ENCODE measurements around the gene KCNQ2.

KCNQ2 gene

GRCh38 chr20:63379296-63379695 is 93.2 kb downstream of the KCNQ2 start:
- no peaks in the 10 kb centered on the region for H4K20me1 ChIP-seq (ENCODE audit: control insufficient read depth, insufficient read depth, low read depth, low read length)

DNA sequence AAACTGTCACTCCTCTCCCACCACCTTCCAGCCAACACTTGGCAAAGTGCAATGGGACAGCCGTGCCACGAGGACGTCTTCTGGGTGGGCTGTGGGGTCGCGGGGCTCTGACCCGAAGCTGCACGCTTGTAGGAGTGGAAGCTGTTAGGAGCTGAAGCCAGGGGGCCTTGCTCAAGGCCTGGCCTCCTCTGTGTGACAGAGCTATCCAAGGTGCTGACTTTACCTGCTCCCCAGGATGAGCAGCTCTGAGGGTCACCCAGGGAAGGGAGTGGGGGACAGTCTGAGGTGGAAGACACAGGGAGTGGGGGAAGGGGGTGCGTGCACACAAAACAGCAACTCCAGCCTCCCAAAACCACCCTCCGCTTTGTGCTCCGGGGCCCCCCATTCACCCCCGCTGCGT is 93.8 kb downstream of the KCNQ2 start:
- H3K27ac ChIP-seq (ENCODE audit: low read depth, low read length), result no peak overlapping the region
- H3K4me3 ChIP-seq (ENCODE audit: low read length), result no peak overlapping the region
- TF ChIP-seq EZH2phosphoT487 (IDR thresholded peaks at IDR 0.05; ENCODE audit: borderline replicate concordance, low read length) (no peak), CTCF (IDR thresholded peaks at IDR 0.05; ENCODE audit: low read depth, low read length, poor library complexity, severe bottlenecking) (no peak)
- peaks cover 7% of the 10 kb centered on the region; the same call in 1 of the 2 replicates for H3K9me3 ChIP-seq (ENCODE audit: control insufficient read depth, insufficient read depth, low read length)
- no peaks in the 10 kb centered on the region for H3K27me3 ChIP-seq (ENCODE audit: control insufficient read depth, low read length)
- H4K20me1 ChIP-seq (ENCODE audit: control insufficient read depth, insufficient read depth, low read depth, low read length), result no peaks in the 10 kb centered on the region
- H3K4me2 ChIP-seq (ENCODE audit: low read length), result no peak overlapping the region
- no peaks in the 10 kb centered on the region for H3K4me1 ChIP-seq (ENCODE audit: control insufficient read depth, low read length)
- H3F3A ChIP-seq (ENCODE audit: control insufficient read depth, insufficient read depth), result no peaks in the 10 kb centered on the region
- H3K9me2 ChIP-seq (replicated peaks; ENCODE audit: control insufficient read depth, low read length), result no peaks in the 10 kb centered on the region
- no peaks in the 10 kb centered on the region for H3K79me2 ChIP-seq (ENCODE audit: control insufficient read depth, low read length)
- H3K36me3 ChIP-seq (ENCODE audit: control insufficient read depth, low read length), result no peaks in the 10 kb centered on the region

More at GRCh38 chr20:63379296-63379695, 93.2 kb downstream of the KCNQ2 start:
- Histone ChIP-seq H3F3A (ENCODE audit: control insufficient read depth, insufficient read depth) (no peaks in the 10 kb centered on the region), H3K27ac (ENCODE audit: low read depth, low read length) (no peak overlapping the region), H3K27me3 (ENCODE audit: control insufficient read depth, low read length) (no peaks in the 10 kb centered on the region), H3K4me1 (ENCODE audit: control insufficient read depth, low read length) (no peaks in the 10 kb centered on the region), H3K79me2 (ENCODE audit: control insufficient read depth, low read length) (no peaks in the 10 kb centered on the region), H3K4me3 (ENCODE audit: low read length) (no peak overlapping the region), H3K9me3 (ENCODE audit: control insufficient read depth, insufficient read depth, low read length) (peaks cover 7% of the 10 kb centered on the region; the same call in 1 of the 2 replicates), H3K9me2 (replicated peaks; ENCODE audit: control insufficient read depth, low read length) (no peaks in the 10 kb centered on the region), H3K36me3 (ENCODE audit: control insufficient read depth, low read length) (no peaks in the 10 kb centered on the region), H3K4me2 (ENCODE audit: low read length) (no peak overlapping the region)
- no peak for TF ChIP-seq EZH2phosphoT487 (IDR thresholded peaks at IDR 0.05; ENCODE audit: borderline replicate concordance, low read length)
- TF ChIP-seq CTCF (IDR thresholded peaks at IDR 0.05; ENCODE audit: low read depth, low read length, poor library complexity, severe bottlenecking), result no peak

DNA sequence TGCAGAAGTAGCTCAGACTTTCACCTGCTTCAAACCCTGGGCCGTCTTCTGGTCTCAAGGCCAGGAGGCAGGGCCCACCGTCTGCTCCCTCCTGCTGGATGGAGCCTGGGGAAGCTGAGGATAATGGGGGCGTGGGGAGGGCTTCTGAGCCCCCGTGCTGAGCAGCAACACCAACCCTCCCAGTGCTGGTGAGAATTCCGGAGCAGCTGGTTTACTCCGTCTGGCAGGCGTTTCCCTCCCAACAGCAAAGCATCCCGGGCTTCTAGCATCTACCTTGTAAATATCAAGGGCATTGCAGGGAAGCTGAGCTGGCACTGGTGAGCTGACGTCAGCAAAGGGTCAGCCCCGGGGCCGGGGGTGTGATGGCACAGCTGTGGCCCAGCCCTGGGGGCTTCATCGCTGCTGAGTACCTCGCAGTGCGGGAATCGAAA is 94.5 kb downstream of the KCNQ2 start:
- Histone ChIP-seq H3K79me2 (ENCODE audit: control insufficient read depth, low read length) (no peaks in the 10 kb centered on the region), H3K9me3 (ENCODE audit: control insufficient read depth, insufficient read depth, low read length) (peaks cover 7% of the 10 kb centered on the region; the same call in 1 of the 2 replicates), H3F3A (ENCODE audit: control insufficient read depth, insufficient read depth) (no peaks in the 10 kb centered on the region), H3K9me2 (replicated peaks; ENCODE audit: control insufficient read depth, low read length) (no peaks in the 10 kb centered on the region), H4K20me1 (ENCODE audit: control insufficient read depth, insufficient read depth, low read depth, low read length) (no peaks in the 10 kb centered on the region), H3K4me1 (ENCODE audit: control insufficient read depth, low read length) (no peaks in the 10 kb centered on the region), H3K36me3 (ENCODE audit: control insufficient read depth, low read length) (no peaks in the 10 kb centered on the region), H3K4me2 (ENCODE audit: low read length) (no peak overlapping the region), H3K27me3 (ENCODE audit: control insufficient read depth, low read length) (no peaks in the 10 kb centered on the region), H3K27ac (ENCODE audit: low read depth, low read length) (no peak overlapping the region), H3K4me3 (ENCODE audit: low read length) (no peak overlapping the region)
- TF ChIP-seq CTCF (IDR thresholded peaks at IDR 0.05; ENCODE audit: low read depth, low read length, poor library complexity, severe bottlenecking) (no peak), EZH2phosphoT487 (IDR thresholded peaks at IDR 0.05; ENCODE audit: borderline replicate concordance, low read length) (no peak)
